T47D (cell line): ENCODE results near the gene STPG3.

Source experiments
- DNase-seq, 2 experiments: peaks; one replicate each; pipeline versions ENCODE4 v3.0.0 to v3.0.0-alpha.2; 2011 to 2012; ENCODE audit warnings: low read depth in 1 of 2, low spot score in 1 of 2
- JUND ChIP-seq: IDR thresholded peaks from 2 replicates; pipeline ENCODE4 v1.6.1; 2012; ENCODE audit warnings: low read depth
- in situ Hi-C: cut with HindIII; loops from 2 replicates; pipeline ENCODE4 v1.10.0; 2016; ENCODE audit warnings: low sequenced_read_pairs, low pct_unique_long_range_greater_than_20kb

Gene STPG3

DNA sequence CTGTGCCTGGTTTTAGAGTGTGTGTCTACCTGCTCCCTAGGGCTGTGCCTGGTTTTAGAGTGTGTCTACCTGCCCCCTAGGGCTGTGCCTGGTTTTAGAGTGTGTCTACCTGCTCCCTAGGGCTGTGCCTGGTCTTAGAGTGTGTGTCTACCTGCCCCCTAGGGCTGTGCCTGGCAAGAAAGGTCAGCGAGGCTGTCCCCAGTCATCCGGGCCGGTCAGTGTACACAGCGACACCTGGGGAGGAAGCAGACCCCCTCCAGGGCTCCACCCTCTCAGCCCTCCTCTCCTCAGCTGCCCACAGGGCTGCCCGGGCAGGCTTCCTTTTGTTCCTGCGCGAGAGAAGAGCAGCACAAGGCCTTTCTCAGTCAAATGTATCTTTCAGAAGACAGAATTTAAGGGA lies 46.9 kb downstream of the STPG3 start:
- peak in 1 of 2 experiments; percentile 69 for DNase-seq
- no peak for TF ChIP-seq JUND
- in situ Hi-C loops: no loop called here

DNA sequence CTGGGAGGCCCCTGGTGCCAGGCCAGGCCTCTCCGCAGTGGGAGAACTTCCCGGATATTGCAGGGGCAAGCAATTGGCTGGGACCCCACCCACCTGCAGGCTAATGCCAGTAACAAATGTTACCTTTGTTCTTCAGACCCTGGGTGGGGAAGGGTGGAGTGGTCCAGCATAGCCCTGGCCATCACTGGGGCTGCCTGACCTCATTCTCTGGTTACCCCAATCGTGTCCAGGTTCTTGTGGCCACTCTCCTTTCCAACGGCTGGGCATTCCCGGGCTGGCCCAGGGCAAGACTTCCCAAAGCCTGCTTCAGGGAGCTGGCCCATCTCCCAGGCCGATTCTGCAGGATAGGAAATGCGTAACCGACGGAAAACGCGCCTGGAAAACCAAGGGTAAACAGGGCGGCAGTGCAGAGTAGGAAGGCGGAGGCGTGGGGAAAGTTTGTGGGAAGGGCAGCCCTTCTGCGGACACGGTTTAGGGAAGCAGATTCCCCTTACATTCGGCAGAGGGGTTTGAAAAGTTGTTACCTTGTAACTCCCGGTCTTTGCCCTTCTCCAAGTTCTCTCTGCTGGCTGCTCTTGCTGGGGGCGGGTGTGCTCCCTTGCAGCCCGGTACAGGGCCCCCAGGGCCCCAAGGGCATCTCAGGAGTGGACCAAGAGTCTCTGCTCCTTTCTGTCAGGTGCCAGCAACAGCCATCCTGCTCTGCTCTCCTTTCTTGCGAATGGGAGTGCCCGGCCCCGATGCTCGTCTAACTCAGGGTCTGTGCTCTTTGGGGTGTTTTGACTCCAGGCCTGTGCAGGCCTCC lies 47.5 kb downstream of the STPG3 start:
- TF ChIP-seq JUND: no peak
- DNase-seq: peak in 1 of 2 experiments; percentile 75
- in situ Hi-C loops: no loop called here

GRCh38 chr9:137299203-137299565 lies 48.1 kb downstream of the STPG3 start:
- in situ Hi-C loops: no loop called here
- peak in 1 of 2 experiments; percentile 50 for DNase-seq
- TF ChIP-seq JUND: no peak

DNA sequence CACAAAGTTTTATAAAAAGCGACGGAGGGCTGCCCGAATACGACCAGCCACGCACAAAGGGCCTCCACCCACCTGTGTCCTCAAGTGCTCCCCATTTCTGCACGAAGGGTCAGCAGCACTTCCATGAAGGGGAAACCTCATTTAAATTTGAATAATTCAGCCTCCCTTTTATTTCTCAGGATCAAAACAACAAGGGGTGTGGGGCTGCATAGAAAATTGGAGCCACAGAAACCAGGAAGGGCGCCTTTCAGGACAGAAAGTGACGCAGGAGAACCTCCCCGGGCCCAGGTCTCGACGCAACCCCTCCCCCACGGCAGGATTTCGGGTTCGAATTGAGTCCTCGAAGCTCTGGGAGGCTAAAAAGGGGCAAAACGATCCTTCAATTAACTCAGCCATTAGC lies 48.9 kb downstream of the STPG3 start:
- in situ Hi-C loops: no loop called here
- no peak for TF ChIP-seq JUND
- DNase-seq: peak in 1 of 2 experiments; percentile 54

- TF ChIP-seq JUND: no peak
- peak; percentile 66 to 96 for DNase-seq
- in situ Hi-C loops: no loop called here
Measured at GRCh38 chr9:137300567-137301080, 49.5 kb downstream of the STPG3 start.

DNA sequence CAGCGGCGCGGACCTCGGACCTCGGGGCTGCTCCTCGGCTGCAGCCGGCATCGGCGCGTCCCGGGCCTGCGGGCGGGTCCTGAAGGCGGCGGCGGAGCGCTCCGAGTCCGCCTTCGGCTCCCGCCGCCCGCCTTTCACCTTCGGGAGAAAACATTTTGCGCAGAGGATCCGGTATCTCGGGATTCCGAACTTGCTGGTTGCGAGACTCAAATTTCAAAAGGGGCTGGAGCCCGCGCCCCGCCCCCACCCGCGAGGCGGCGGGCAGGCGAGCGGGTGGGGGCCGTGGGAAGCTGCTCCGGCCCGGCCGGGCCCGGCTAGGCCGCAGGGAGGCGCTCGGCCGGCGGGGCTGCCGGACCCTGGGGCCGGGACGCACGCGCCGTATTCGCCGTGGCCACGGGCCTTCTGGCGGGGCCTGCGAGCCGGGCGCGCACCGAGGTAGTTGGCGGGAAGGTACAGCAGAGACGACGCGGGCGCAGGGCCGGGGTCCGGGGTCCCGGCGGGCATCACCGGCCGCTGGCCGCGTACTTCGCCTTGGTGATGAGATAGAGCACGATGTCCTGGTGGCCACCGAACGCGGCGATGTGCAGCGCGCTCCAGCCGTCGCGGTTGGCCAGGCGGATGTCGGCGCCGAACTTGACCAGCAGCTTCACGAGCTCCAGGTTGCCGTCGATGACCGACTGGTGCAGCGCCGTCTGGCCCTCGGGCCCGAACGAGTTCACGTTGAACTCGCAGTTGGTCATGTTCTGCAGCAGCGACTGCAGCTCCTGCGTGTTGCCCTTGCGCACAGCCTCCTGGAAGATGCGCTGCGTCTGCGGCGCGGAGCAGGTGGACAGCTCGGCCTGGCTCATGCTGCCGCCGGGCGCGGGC lies 50.2 kb downstream of the STPG3 start:
- TF ChIP-seq JUND: no peak
- in situ Hi-C loops: no loop called here
- DNase-seq: peak; percentile 77 to 96

DNA sequence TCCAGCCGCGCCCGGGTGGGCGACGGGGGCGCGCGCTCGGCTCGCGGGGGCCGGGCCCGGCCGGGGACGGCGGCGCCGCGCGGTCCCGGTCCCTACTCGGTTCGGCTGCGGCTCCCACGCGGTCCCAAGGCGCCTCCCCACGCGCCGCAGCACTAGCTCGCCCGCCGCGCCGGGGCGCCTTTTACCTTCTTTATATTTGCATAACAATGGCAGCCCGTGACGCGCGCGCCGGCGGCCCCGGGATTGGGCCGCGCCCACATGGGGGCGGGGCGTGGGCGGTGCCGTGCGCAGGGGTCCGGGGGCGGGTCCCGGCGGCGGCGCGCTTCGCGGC lies 51.0 kb downstream of the STPG3 start, which contains the start of gene NRARP:
Gene NRARP, minus strand, starts transcription at position 154 of the 331 bp plus-strand sequence. CDS start 343 bp downstream, outside the sequence.
- no peak for TF ChIP-seq JUND
- in situ Hi-C loops: no loop called here
- peak; percentile 96 to 97 for DNase-seq

DNA sequence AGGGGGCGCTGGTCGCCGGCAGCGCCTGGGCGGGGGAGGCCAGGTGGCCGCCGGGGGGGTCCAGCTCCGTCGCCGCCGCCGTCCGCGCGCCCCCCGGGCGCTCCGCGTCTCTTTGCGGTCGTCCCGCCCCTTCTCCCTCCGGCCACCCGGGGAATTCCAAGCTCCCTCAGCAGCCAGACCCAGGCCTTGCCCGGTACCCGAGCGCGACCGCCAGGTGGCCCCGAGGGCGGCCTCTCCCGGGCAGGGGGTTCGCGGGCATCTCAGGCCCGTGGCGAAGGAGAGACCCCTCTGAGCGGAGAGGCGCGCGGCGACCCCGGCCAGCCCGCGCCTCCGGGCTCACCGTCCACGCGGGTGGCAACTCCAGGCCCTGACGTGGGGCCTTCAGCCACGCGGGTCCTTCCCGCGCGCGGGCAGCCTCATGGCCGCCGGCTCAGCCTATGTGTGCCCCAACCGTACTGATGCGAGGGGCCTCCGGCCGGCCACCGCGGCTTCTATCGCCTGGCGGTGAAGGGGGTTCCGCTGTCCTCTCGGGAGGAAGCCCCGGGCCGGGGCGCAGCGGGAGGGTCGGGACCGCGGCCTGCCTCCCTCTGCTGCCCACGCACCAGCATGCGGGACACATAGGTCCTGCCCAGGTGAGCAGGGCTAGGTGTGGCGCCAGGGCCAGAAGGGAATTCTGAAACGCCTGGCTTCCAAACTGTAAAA lies 51.5 kb downstream of the STPG3 start:
- peak in 1 of 2 experiments; percentile 94 for DNase-seq
- no peak for TF ChIP-seq JUND
- in situ Hi-C loops: no loop called here
